ENCODE data around the gene TTLL5. TPM values are rescaled to one million over a fixed set of nuclear protein-coding genes. Genes with fewer than 3 reads are reported as not detected.

The TTLL5 gene
- total RNA-seq, 1 experiment from 2014 or later, result 35.7 TPM

- H3K27me3 Mint-ChIP-seq (ENCODE audit: low read depth), result no peaks in the 10 kb centered on the region
- no peak overlapping the region for H4K91ac ChIP-seq (ENCODE audit: insufficient read length, low read depth, low read length)
- peaks cover 3% of the 10 kb centered on the region; the same call in 1 of the 2 replicates for H3K4me1 ChIP-seq (ENCODE audit: insufficient read depth, low read length)
- no peak overlapping the region for H2AK5ac ChIP-seq (ENCODE audit: insufficient read length, low read length)
- H3K79me2 ChIP-seq (ENCODE audit: insufficient read depth, low read length), result no peaks in the 10 kb centered on the region
- no CpG with 5 or more reads among the region's 7 CpGs for WGBS (ENCODE audit: extremely low coverage, insufficient read length, low lambda C conversion rate)
- H3K14ac ChIP-seq (ENCODE audit: insufficient read depth, low read length), result no peak overlapping the region
- H2BK5ac ChIP-seq (ENCODE audit: insufficient read length, low read length), result no peak overlapping the region
- no peaks in the 10 kb centered on the region for H3K27me3 ChIP-seq (ENCODE audit: insufficient read depth, low read length)
- H3K23ac ChIP-seq (ENCODE audit: insufficient read length, low read depth, low read length), result no peak overlapping the region
- H4K5ac ChIP-seq (ENCODE audit: insufficient read length, low read depth, low read length), result no peak overlapping the region
- H3K56ac ChIP-seq (ENCODE audit: insufficient read length, low read depth, low read length), result no peak overlapping the region
- no peaks in the 10 kb centered on the region for H3K9me3 Mint-ChIP-seq
- no peaks in the 10 kb centered on the region for H3K9me3 ChIP-seq (ENCODE audit: control insufficient read depth, low read depth, low read length)
- no peaks in the 10 kb centered on the region for H3K23me2 ChIP-seq (ENCODE audit: insufficient read length, low read depth, low read length, poor library complexity, severe bottlenecking)
- no peak overlapping the region for H3K27ac ChIP-seq (ENCODE audit: insufficient read length, low read depth, low read length)
- no peak for TF ChIP-seq CTCF (conservative IDR thresholded peaks at IDR 0.05)
- H2BK12ac ChIP-seq (ENCODE audit: insufficient read length, low read depth, low read length), result no peak overlapping the region
- H3K18ac ChIP-seq (ENCODE audit: insufficient read length, low read depth, low read length), result no peak overlapping the region
- H2AFZ ChIP-seq (ENCODE audit: low read length), result no peak overlapping the region
- peaks cover 13 to 28% of the 10 kb centered on the region in 2 experiments for H3K4me1 Mint-ChIP-seq
- H4K20me1 ChIP-seq (ENCODE audit: control insufficient read depth, insufficient read depth, insufficient read length), result peaks cover 2% of the 10 kb centered on the region
- no peak overlapping the region for H3K4me3 Mint-ChIP-seq
- no peak overlapping the region for H3T11ph ChIP-seq (ENCODE audit: low read length)
- H2BK15ac ChIP-seq (ENCODE audit: low read depth, low read length), result no peak overlapping the region
- H3K36me3 Mint-ChIP-seq (ENCODE audit: insufficient read depth in 1 of 3, low read depth in 3 of 3), result peaks cover 0 to 5% (median 0%) of the 10 kb centered on the region in 3 experiments; a peak in 2 of 7 replicates
- peak overlapping the region in 2 of 3 experiments; percentile 22 to 24; a peak in 3 of 7 replicates for H3K27ac Mint-ChIP-seq
- no peak overlapping the region for H2BK20ac ChIP-seq (ENCODE audit: low read depth, low read length, poor library complexity, severe bottlenecking)
- H3K9ac ChIP-seq (ENCODE audit: extremely low read depth, insufficient read length, low read length), result no peak overlapping the region
- no peak overlapping the region for H2BK120ac ChIP-seq (ENCODE audit: low read depth, low read length, poor library complexity, severe bottlenecking)
- no peak overlapping the region for H3K4me2 ChIP-seq (ENCODE audit: insufficient read depth, insufficient read length, low read length)
- H4K8ac ChIP-seq (replicated peaks; ENCODE audit: insufficient read length, low read depth, low read length), result no peak overlapping the region
- no peak overlapping the region for H3K4ac ChIP-seq (ENCODE audit: low read depth, low read length)
- no peak for DNase-seq
- H3K79me1 ChIP-seq (ENCODE audit: insufficient read depth, low read depth, low read length, poor library complexity, severe bottlenecking), result no peaks in the 10 kb centered on the region
Measured at GRCh38 chr14:75811136-75811829, 150.2 kb downstream of the TTLL5 start.
